Gastrocnemius medialis (tissue), 4 donors: ENCODE data around the gene ADAMTS15.

Experiments used
- POLR2A ChIP-seq, 2 donors: fragments of 450-650 bp; IDR thresholded peaks; one replicate each; pipeline ENCODE4 v1.6.1; 2017; ENCODE audit warnings: antibody characterized with exemption in 2 of 2, mild to moderate bottlenecking in 2 of 2, moderate library complexity in 2 of 2
- TF ChIP-seq, protein P1 (sequence below), 5 experiments: fragments of 450-650 bp in 3 of 5; fragments of 200-600 bp in 2 of 5; sonication (generic) in 2 of 5; IDR thresholded peaks in 4 of 5; conservative IDR thresholded peaks in 1 of 5; 1 replicate in 4 of 5; 2 replicates in 1 of 5; pipeline ENCODE4 v1.5.1; 2016 to 2019; ENCODE audit warnings: antibody characterized with exemption in 5 of 5, mild to moderate bottlenecking in 3 of 5, moderate library complexity in 3 of 5

GRCh38 chr11:130475426-130476053, 27.1 kb downstream of the ADAMTS15 start:
- no peak for TF ChIP-seq POLR2A (IDR thresholded peaks at IDR 0.05)
- TF ChIP-seq, protein P1, sequence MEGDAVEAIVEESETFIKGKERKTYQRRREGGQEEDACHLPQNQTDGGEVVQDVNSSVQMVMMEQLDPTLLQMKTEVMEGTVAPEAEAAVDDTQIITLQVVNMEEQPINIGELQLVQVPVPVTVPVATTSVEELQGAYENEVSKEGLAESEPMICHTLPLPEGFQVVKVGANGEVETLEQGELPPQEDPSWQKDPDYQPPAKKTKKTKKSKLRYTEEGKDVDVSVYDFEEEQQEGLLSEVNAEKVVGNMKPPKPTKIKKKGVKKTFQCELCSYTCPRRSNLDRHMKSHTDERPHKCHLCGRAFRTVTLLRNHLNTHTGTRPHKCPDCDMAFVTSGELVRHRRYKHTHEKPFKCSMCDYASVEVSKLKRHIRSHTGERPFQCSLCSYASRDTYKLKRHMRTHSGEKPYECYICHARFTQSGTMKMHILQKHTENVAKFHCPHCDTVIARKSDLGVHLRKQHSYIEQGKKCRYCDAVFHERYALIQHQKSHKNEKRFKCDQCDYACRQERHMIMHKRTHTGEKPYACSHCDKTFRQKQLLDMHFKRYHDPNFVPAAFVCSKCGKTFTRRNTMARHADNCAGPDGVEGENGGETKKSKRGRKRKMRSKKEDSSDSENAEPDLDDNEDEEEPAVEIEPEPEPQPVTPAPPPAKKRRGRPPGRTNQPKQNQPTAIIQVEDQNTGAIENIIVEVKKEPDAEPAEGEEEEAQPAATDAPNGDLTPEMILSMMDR (IDR thresholded peaks at IDR 0.05 in 4 of 5, conservative IDR thresholded peaks at IDR 0.05 in 1 of 5): no peak
